ENCODE data around the gene DNAH17. TPM values are rescaled to one million over a fixed set of nuclear protein-coding genes. Genes with fewer than 3 reads are reported as not detected.

Gene DNAH17
- total RNA-seq, 1 donor from 2014 or later: not detected

- H3K4me3 ChIP-seq (ENCODE audit: low read depth, low read length): no peak overlapping the region
- DNase-seq (ENCODE audit: low read depth): no peak
- TF ChIP-seq CTCF (conservative IDR thresholded peaks at IDR 0.05; ENCODE audit: low read depth, low read length): no peak
These were observed 10.2 kb downstream of the DNAH17 start for GRCh38 chr17:78566947-78567346.

GRCh38 chr17:78563189-78564145 is 13.7 kb downstream of the DNAH17 start:
- H3K4me3 ChIP-seq (ENCODE audit: low read depth, low read length): no peak overlapping the region
- TF ChIP-seq CTCF (conservative IDR thresholded peaks at IDR 0.05; ENCODE audit: low read depth, low read length): no peak
- DNase-seq (ENCODE audit: low read depth): no peak

- no peak for TF ChIP-seq CTCF (conservative IDR thresholded peaks at IDR 0.05; ENCODE audit: low read depth, low read length)
These were observed 14.5 kb downstream of the DNAH17 start for GRCh38 chr17:78562734-78563133.

GRCh38 chr17:78561166-78561565 is 16.0 kb downstream of the DNAH17 start:
- no peak for TF ChIP-seq CTCF (conservative IDR thresholded peaks at IDR 0.05; ENCODE audit: low read depth, low read length)
- no peak overlapping the region for H3K4me3 ChIP-seq (ENCODE audit: low read depth, low read length)
- no peak for DNase-seq (ENCODE audit: low read depth)

More at GRCh38 chr17:78562734-78563133, 14.5 kb downstream of the DNAH17 start:
- H3K4me3 ChIP-seq (ENCODE audit: low read depth, low read length): no peak overlapping the region
- DNase-seq (ENCODE audit: low read depth): no peak

- TF ChIP-seq CTCF (conservative IDR thresholded peaks at IDR 0.05; ENCODE audit: low read depth, low read length): no peak
- no peak for DNase-seq (ENCODE audit: low read depth)
- no peak overlapping the region for H3K4me3 ChIP-seq (ENCODE audit: low read depth, low read length)
These were observed 16.5 kb downstream of the DNAH17 start for GRCh38 chr17:78560731-78561130.

GRCh38 chr17:78559749-78560368 is 17.3 kb downstream of the DNAH17 start:
- TF ChIP-seq CTCF (conservative IDR thresholded peaks at IDR 0.05; ENCODE audit: low read depth, low read length): peak; percentile 8
- no peak for DNase-seq (ENCODE audit: low read depth)
- no peak overlapping the region for H3K4me3 ChIP-seq (ENCODE audit: low read depth, low read length)
